ENCODE data around the gene THSD4. TPM values are rescaled to one million over a fixed set of nuclear protein-coding genes. Genes with fewer than 3 reads are reported as not detected.

Gene THSD4
- total RNA-seq, 4 donors from 2014 or later: 10.7 to 59.5 (median 49.0) TPM

DNA sequence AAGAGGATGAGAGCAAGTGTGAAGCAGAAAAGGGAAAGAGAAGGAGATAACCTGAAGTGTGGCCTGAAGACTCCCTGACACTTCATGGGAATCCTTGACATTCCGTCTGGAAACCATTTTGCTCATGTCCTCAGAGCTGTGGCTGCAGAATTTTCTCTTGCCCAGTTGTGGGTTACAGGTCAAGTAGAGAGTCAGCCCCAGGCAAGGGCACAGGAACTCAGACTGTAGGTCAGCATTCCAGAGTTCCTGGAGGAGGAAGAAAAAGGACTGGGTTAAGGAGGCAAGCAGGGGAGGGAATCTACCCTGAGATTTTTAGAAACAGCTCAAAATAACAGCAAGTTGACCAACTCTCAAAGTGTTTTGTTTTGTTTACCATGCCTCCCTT, 4.1 kb upstream of the THSD4 start:
- no peak overlapping the region for H3K27ac ChIP-seq
- H3K9me3 ChIP-seq: no peaks in the 10 kb centered on the region
- H3K36me3 ChIP-seq: no peaks in the 10 kb centered on the region

GRCh38 chr15:71111950-71112349, 3.3 kb upstream of the THSD4 start:
- no peaks in the 10 kb centered on the region for H3K36me3 ChIP-seq
- no peak for TF ChIP-seq POLR2A (IDR thresholded peaks at IDR 0.05)
- TF ChIP-seq, protein P1, sequence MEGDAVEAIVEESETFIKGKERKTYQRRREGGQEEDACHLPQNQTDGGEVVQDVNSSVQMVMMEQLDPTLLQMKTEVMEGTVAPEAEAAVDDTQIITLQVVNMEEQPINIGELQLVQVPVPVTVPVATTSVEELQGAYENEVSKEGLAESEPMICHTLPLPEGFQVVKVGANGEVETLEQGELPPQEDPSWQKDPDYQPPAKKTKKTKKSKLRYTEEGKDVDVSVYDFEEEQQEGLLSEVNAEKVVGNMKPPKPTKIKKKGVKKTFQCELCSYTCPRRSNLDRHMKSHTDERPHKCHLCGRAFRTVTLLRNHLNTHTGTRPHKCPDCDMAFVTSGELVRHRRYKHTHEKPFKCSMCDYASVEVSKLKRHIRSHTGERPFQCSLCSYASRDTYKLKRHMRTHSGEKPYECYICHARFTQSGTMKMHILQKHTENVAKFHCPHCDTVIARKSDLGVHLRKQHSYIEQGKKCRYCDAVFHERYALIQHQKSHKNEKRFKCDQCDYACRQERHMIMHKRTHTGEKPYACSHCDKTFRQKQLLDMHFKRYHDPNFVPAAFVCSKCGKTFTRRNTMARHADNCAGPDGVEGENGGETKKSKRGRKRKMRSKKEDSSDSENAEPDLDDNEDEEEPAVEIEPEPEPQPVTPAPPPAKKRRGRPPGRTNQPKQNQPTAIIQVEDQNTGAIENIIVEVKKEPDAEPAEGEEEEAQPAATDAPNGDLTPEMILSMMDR (IDR thresholded peaks at IDR 0.05): no peak
- H3K27me3 ChIP-seq: no peaks in the 10 kb centered on the region
- no peak overlapping the region for H3K4me3 ChIP-seq
- no peaks in the 10 kb centered on the region for H3K9me3 ChIP-seq
- H3K27ac ChIP-seq: no peak overlapping the region
- peaks cover 0 to 7% (median 0%) of the 10 kb centered on the region in 4 donors for H3K4me1 ChIP-seq
- no peak for DNase-seq

More for the DNA sequence above, 4.1 kb upstream of the THSD4 start:
- DNase-seq: no peak
- peaks cover 0 to 5% (median 0%) of the 10 kb centered on the region in 4 donors for H3K4me1 ChIP-seq
- H3K27me3 ChIP-seq: no peaks in the 10 kb centered on the region
- H3K4me3 ChIP-seq: no peak overlapping the region
- TF ChIP-seq, protein P1 (IDR thresholded peaks at IDR 0.05): no peak
- no peak for TF ChIP-seq POLR2A (IDR thresholded peaks at IDR 0.05)

- Histone ChIP-seq H3K27ac (no peak overlapping the region), H3K4me3 (no peak overlapping the region), H3K27me3 (no peaks in the 10 kb centered on the region), H3K36me3 (no peaks in the 10 kb centered on the region), H3K4me1 (peaks cover 0 to 7% (median 0%) of the 10 kb centered on the region in 4 donors), H3K9me3 (no peaks in the 10 kb centered on the region)
- TF ChIP-seq, protein P1 (IDR thresholded peaks at IDR 0.05): no peak
- TF ChIP-seq POLR2A (IDR thresholded peaks at IDR 0.05): no peak
- no peak for DNase-seq
Observed at GRCh38 chr15:71112429-71112828, 2.8 kb upstream of the THSD4 start.

GRCh38 chr15:71114066-71114680, 1.1 kb upstream of the THSD4 start:
- H3K27me3 ChIP-seq: no peaks in the 10 kb centered on the region
- H3K36me3 ChIP-seq: no peaks in the 10 kb centered on the region
- no peak for DNase-seq
- no peak overlapping the region for H3K27ac ChIP-seq
- no peak overlapping the region for H3K4me3 ChIP-seq
- TF ChIP-seq, protein P1 (IDR thresholded peaks at IDR 0.05): no peak
- TF ChIP-seq POLR2A (IDR thresholded peaks at IDR 0.05): no peak
- H3K4me1 ChIP-seq: peaks cover 0 to 7% (median 0%) of the 10 kb centered on the region in 4 donors
- H3K9me3 ChIP-seq: no peaks in the 10 kb centered on the region

DNA sequence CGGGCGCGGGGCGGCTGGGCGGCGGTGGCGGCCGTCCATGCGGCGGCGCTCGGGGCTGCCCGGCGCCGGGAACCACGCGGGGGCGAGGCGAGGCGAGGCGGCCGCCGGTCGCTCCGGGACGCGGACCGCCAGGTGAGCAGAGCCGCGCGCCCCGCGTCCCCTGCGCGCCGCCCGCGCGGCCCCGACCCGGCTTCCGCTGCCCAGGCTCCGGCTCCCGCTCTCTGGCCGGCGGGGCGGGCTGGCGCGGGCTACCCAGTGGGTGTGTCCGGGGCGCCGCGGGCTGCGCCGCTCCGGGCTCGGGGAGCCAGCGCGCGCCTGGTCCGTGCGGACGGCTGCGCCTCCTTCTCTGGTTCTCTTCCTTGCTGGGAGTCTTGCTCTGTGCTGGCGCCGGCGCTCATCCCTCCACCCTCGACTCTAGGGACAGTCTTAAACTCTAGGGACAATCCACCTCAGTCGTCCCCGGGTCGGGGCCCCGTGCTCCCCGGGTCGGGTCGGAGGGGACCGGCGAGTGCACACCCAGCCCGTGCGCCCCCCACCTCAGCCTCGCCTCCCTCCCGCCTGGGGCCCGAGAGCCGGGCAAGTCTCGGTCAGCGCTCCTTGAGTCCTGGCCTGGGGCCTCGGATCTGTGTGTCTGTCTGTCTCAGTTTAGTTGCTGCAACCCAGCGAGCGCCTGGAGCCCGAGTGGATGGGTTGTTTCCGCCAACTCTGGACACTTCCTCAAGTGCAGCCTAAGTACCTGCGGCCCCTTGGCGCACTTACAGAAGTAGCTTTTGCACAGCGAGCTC, 488 bp downstream of the THSD4 start:
- peak in 1 of 2 donors; percentile 15 for TF ChIP-seq POLR2A (IDR thresholded peaks at IDR 0.05)
- TF ChIP-seq, protein P1 (IDR thresholded peaks at IDR 0.05): peak in 1 of 6 experiments; percentile 9
- Histone ChIP-seq H3K27ac (peak overlapping the region in 2 of 4 donors; percentile 72 to 84), H3K4me1 (peaks cover 0 to 7% (median 0%) of the 10 kb centered on the region in 4 donors), H3K9me3 (no peaks in the 10 kb centered on the region), H3K36me3 (no peaks in the 10 kb centered on the region), H3K27me3 (no peaks in the 10 kb centered on the region), H3K4me3 (peak overlapping the region; percentile 40 to 80 (median 59))
- DNase-seq: peak in 2 of 3 donors; percentile 63 to 72
